Measurements from ENCODE around the gene MAN1A1. TPM values are rescaled to one million over a fixed set of nuclear protein-coding genes. Genes with fewer than 3 reads are reported as not detected.

MAN1A1 gene
- polyA plus RNA-seq, 2 of the 4 experiments (the other 2 are of a cell fraction): 0.05 TPM; not detected in 1

- 29% methylated on average over 4 of the region's 4 CpGs for WGBS (ENCODE audit: missing lambda C conversion rate)
- ChIA-PET POLR2A (interaction anchor here (0.5 kb wide), 1 partner anchor 1745 kb away, joined by 3 read pairs; no protein-coding TSS in a partner anchor), CTCF (no interaction called here)
- ATAC-seq (no peak), FAIRE-seq (no peak), DNase-seq (ENCODE audit: low read depth in 1 of 2, low spot score in 1 of 2) (no peak)
- H3K4me2 ChIP-seq: no peak overlapping the region
- TF ChIP-seq CHD4 (IDR thresholded peaks at IDR 0.05; ENCODE audit: borderline replicate concordance): no peak
- no peak for TF ChIP-seq FOSL2 (IDR thresholded peaks at IDR 0.05)
- no peak for TF ChIP-seq FOSL2 (CRISPR knock-in tag; IDR thresholded peaks at IDR 0.05)
- TF ChIP-seq SMC3 (IDR thresholded peaks at IDR 0.05): no peak
- no peak overlapping the region for H3K4me3 ChIP-seq
- no peak overlapping the region for H3K27ac ChIP-seq
- no peaks in the 10 kb centered on the region for H3K9me3 ChIP-seq
- H3K4me1 ChIP-seq: no peaks in the 10 kb centered on the region
Observed at GRCh38 chr6:119224095-119224701, 125.4 kb downstream of the MAN1A1 start.

GRCh38 chr6:119220452-119220851 lies 129.1 kb downstream of the MAN1A1 start:
- FAIRE-seq (no peak), ATAC-seq (no peak), DNase-seq (ENCODE audit: low read depth in 1 of 2, low spot score in 1 of 2) (no peak)
- Histone ChIP-seq H3K4me2 (no peak overlapping the region), H3K4me1 (no peaks in the 10 kb centered on the region), H3K9me3 (no peaks in the 10 kb centered on the region), H3K27ac (no peak overlapping the region), H3K4me3 (no peak overlapping the region)
- 4% methylated on average over 1 of the region's 1 CpG for WGBS (ENCODE audit: missing lambda C conversion rate)
- TF ChIP-seq MAZ (IDR thresholded peaks at IDR 0.05; ENCODE audit: borderline replicate concordance, low read depth, low read length): no peak
- no peak for TF ChIP-seq NFE2L2 (conservative IDR thresholded peaks at IDR 0.05; ENCODE audit: low read length)
- no peak for TF ChIP-seq MAFK (IDR thresholded peaks at IDR 0.05; ENCODE audit: partially characterized antibody)
- TF ChIP-seq JUN (IDR thresholded peaks at IDR 0.05): no peak
- no peak for TF ChIP-seq PHF8 (IDR thresholded peaks at IDR 0.05; ENCODE audit: borderline replicate concordance, low read depth)
- no peak for TF ChIP-seq TP53 (CRISPR knock-in tag; IDR thresholded peaks at IDR 0.05)
- TF ChIP-seq CHD2 (IDR thresholded peaks at IDR 0.05; ENCODE audit: low read length, partially characterized antibody): no peak
- no peak for TF ChIP-seq MYC (IDR thresholded peaks at IDR 0.05; ENCODE audit: borderline replicate concordance, low read length)
- no peak for TF ChIP-seq ESRRA (IDR thresholded peaks at IDR 0.05; ENCODE audit: borderline replicate concordance, low read length)
- TF ChIP-seq REST (IDR thresholded peaks at IDR 0.05): no peak
- no peak for TF ChIP-seq CBX8 (IDR thresholded peaks at IDR 0.05)
- TF ChIP-seq FOSL2 (IDR thresholded peaks at IDR 0.05): no peak
- TF ChIP-seq FOSL2 (CRISPR knock-in tag; IDR thresholded peaks at IDR 0.05): no peak
- no peak for TF ChIP-seq CEBPB (IDR thresholded peaks at IDR 0.05)
- ChIA-PET CTCF (no interaction called here), POLR2A (no interaction called here)

- FAIRE-seq (no peak), DNase-seq (ENCODE audit: low read depth in 1 of 2, low spot score in 1 of 2) (no peak), ATAC-seq (no peak)
- H3K9me3 ChIP-seq: no peaks in the 10 kb centered on the region
- no peak overlapping the region for H3K27ac ChIP-seq
- POLR2A ChIA-PET: no interaction called here
- no peak for TF ChIP-seq EHMT2 (IDR thresholded peaks at IDR 0.05; ENCODE audit: low read depth)
- no peak for TF ChIP-seq NR3C1 (IDR thresholded peaks at IDR 0.05)
- TF ChIP-seq RCOR1 (IDR thresholded peaks at IDR 0.05; ENCODE audit: low read depth, low read length): no peak
- TF ChIP-seq EP300 (IDR thresholded peaks at IDR 0.05): no peak
- H3K4me2 ChIP-seq: no peak overlapping the region
- no peaks in the 10 kb centered on the region for H3K4me1 ChIP-seq
- no peak overlapping the region for H3K4me3 ChIP-seq
- CTCF ChIA-PET: no interaction called here
- WGBS (ENCODE audit: missing lambda C conversion rate): 89% methylated on average over 4 of the region's 4 CpGs
Observed at GRCh38 chr6:119218548-119218947, 131.0 kb downstream of the MAN1A1 start.
